Head of caudate nucleus (tissue), 42 donors: ENCODE results near the gene TXNL4B.

Source experiments
- DNase-seq, 42 donors: peaks; one replicate each; pipeline versions ENCODE4 v3.0.0 to v3.0.0-alpha.2; 2020 to 2021; ENCODE audit warnings: mixed read lengths in 7 of 42
- intact Hi-C: fragments of 100-400 bp; cut with DNase I; formaldehyde crosslinking; loops from one replicate; pipeline ENCODE4 v1.15.0; 2022

Gene TXNL4B

GRCh38 chr16:72113616-72113945, 20.2 kb upstream of the TXNL4B start:
- intact Hi-C loops, result no loop called here
- no peak for DNase-seq

GRCh38 chr16:72112906-72113615, 19.6 kb upstream of the TXNL4B start:
- peak in 1 of 42 donors; percentile 19 for DNase-seq
- intact Hi-C loops, result no loop called here

DNA sequence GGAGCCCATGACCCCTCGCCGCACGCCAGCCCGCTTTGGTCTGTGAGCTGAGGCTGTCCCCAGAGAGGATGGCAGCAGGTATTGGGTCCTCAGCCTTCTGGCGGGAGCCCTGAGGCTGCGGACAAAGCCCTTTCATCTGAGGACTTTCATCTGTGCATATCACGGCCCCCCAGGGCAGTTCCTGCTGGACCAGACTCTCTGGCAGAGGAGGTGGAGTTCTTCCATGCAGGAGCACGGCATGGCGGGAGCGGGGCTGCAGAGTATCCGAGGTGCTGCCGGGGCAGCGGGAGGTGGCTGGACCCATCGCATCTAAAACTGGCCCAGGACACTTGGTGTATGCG, 19.0 kb upstream of the TXNL4B start:
- intact Hi-C loops, result no loop called here
- peak in 1 of 42 donors; percentile 24 for DNase-seq

DNA sequence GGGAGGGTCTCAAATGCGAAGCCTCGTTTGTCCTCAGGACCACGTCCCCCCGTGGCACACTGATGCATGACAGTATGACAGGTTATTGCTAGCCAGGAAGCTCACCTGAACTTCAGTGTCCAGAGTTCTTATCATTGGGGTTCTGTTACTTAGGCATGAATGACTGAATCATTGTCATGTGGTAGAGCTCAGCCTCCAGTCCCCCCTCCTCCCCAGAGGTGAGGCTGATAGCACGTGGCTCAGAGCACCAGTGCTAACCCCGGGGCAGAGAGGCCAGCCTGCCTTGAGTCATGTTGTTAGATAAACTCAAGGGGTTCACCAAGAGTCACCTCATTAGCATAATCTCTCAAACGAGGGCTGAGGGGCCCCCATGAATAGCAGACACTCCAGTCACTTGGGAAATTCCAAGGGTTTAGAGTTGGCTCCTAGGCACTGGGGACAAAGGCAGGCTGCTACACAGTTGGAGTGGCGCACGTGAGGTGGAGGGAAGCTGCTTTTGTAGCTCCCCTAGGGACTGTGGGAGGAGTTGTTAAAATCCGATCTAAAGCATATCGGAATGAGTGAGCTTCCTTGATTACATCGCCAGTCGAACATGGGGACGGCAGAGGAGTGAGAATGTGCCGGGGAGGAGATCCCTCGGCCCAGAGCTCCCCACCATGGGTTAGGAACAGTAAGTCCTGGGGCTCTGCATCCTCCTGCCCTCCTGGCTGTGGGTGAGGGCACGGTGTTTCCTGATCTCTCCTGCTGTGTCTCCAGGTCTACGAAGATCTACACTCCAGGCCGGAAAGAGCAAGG, 18.4 kb upstream of the TXNL4B start:
- intact Hi-C loops, result no loop called here
- peak in 1 of 42 donors; percentile 23 for DNase-seq

GRCh38 chr16:72110662-72111615, 17.5 kb upstream of the TXNL4B start:
- DNase-seq, result no peak
- intact Hi-C loops, result no loop called here

DNA sequence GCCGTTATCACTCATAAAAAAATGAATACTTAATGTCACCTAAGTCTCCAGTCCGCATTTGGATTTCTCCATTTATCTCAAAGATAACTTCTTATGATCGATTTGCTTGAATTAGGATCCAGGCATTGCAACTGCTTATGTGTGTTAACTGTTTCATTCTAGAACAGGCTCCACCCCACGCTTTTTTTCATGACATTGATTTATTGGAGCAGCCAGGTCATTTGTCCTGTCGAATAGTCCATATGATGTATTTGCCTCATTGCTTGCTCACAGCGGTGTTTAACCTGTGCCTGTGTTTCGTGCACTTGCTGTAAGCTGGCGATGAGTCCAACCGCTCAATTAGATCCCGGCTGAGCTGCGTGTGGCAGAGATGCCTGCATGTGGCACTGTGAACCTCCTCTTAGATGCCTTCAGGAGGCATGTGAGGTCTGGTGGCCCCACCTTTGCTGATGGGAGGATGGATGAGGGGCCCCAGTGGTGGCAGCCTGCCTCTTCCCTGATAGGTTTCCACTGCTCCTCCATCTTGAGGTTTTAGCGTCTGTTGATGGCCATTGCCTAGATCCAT, 16.6 kb upstream of the TXNL4B start:
- intact Hi-C loops, result no loop called here
- no peak for DNase-seq

DNA sequence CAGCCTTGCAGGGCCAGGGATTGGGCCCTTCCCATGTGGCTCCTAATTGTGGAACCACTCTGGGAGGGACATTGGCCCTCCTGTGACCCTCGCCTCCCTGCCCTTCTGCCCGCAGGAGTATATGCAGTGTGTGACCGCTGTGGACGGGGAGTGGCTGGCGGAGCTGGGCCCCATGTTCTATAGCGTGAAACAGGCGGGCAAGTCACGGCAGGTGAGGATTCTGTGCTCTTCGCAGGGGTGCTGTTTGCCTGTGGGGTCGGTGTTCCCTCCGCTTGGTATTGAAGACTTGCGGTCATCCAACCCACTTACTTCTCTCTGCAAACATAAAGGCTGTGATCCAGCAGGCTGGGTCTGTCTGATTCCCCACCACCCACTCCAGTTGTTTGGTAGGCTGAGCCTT, 15.9 kb upstream of the TXNL4B start:
- intact Hi-C loops, result no loop called here

GRCh38 chr16:72108353-72109102, 15.1 kb upstream of the TXNL4B start:
- intact Hi-C loops, result no loop called here
- DNase-seq, result no peak

More for the DNA sequence above, 15.9 kb upstream of the TXNL4B start:
- no peak for DNase-seq

DNA sequence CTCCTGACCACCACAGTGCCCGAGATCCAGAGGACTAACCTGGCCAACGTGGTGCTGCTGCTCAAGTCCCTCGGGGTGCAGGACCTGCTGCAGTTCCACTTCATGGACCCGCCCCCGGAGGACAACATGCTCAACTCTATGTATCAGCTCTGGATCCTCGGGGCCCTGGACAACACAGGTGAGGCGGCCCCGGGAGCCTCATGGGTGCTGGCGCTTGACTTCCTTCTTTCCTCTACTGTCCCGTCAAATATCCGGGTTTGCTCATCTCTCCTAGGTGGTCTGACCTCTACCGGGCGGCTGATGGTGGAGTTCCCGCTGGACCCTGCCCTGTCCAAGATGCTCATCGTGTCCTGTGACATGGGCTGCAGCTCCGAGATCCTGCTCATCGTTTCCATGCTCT, 14.0 kb upstream of the TXNL4B start:
- peak in 1 of 42 donors; percentile 15 for DNase-seq
- intact Hi-C loops, result no loop called here

- DNase-seq, result no peak
- intact Hi-C loops, result no loop called here
Measured at GRCh38 chr16:72105978-72106377, 12.6 kb upstream of the TXNL4B start.

DNA sequence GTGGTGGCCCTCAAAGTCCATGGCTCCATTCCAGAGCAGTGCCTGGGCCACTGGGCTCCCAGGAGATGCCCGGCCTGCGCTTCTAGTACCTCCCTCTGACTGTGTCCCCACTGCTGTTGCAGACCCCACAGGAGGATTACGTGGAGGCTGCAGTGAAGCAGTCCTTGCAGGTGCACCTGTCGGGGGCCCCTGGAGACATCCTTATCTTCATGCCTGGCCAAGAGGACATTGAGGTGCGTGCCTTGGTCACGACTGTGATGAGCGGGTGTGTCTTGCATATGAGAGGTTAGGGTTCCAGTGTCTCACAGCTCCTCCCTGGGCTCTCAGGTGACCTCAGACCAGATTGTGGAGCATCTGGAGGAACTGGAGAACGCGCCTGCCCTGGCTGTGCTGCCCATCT, 11.5 kb upstream of the TXNL4B start:
- no peak for DNase-seq
- intact Hi-C loops, result no loop called here

DNA sequence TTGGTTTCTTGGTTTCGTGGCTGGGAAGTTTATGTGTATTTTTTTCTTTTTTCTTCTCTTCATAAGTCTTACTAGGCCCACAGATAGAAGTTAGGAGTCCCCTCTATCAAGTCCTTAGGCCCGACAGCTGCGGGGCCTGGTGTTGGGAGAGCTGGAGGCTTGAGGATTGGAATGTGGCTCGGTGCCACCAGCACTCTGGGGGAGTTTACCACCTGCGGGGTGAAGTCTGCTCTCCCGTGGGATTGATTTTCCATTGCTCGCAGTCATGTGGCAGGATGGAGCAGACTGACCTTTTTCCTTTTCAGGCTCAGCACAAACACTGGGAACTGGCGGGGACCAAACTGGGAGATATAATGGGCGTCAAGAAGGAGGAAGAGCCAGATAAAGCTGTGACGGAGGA, 7.8 kb upstream of the TXNL4B start:
- intact Hi-C loops, result no loop called here
- DNase-seq, result no peak

DNA sequence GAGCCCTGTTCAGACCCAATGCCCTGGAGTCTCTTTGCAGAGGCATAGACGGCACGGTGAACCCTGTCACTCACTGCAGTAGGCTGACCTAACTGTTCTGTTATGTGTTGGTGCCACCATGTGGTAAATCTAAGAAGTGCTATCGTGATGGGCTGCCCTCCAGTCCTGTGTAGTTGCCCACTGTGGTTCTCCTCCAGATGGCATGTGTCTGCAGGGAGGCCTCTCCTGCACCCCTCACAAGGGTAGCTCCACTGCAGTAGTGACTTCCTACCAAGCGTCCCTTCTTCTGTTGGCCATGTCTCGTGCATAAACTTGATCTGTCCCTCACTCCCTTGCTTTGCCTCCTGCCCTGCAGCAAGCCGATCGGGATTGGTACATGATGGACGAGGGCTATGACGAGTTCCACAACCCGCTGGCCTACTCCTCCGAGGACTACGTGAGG, 6.0 kb upstream of the TXNL4B start:
- DNase-seq, result peak in 36 of 42 donors; percentile 10 to 82 (median 52)
- intact Hi-C loops, result loop anchor here (10.0 kb wide), 1 partner anchor 215 kb away; the partner anchor contains the start of gene ZNF821

GRCh38 chr16:72098936-72099335, 5.5 kb upstream of the TXNL4B start:
- intact Hi-C loops, result loop anchor here (10.0 kb wide), 1 partner anchor 214 kb away; the partner anchor contains the start of gene ZNF821
- no peak for DNase-seq

- DNase-seq, result peak in 40 of 42 donors; percentile 12 to 91 (median 62)
- intact Hi-C loops, result loop anchor here (10.0 kb wide), 1 partner anchor 209 kb away; the partner anchor contains the start of gene ZNF821
Measured at GRCh38 chr16:72094266-72094610, 818 bp upstream of the TXNL4B start.

- DNase-seq, result peak in 2 of 42 donors; percentile 20 to 24
- intact Hi-C loops, result loop anchor here (2.0 to 10.0 kb wide), 2 partner anchors 84 to 208 kb away; partner anchors contain the start of genes DHODH and ZNF821
Measured at GRCh38 chr16:72092832-72093447, 480 bp downstream of the TXNL4B start.

DNA sequence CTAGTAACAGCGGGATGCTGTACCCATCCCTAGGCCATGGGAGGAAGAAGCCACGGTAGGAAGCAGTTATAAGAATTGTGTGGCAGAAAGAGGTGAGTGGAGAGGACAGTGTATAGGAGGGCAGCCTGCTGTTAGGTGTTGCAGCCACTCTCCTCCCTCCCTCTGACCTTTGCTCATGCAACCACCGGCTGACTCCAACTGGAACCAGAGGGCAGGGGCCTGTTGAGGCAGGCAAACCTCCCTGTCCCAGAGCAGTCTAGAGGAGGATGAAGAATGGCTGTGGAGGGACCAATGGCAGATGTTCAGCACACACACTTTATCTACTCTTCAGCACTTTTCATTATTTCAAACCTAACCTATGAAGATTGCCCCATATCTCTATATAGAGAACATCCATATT, 2.2 kb downstream of the TXNL4B start:
- intact Hi-C loops, result loop anchor here (10.0 kb wide), 1 partner anchor 206 kb away; the partner anchor contains the start of gene ZNF821
- no peak for DNase-seq

GRCh38 chr16:72085002-72085401, 8.4 kb downstream of the TXNL4B start:
- no peak for DNase-seq

More at GRCh38 chr16:72085002-72085401, 8.4 kb downstream of the TXNL4B start:
- intact Hi-C loops, result no loop called here
